HEK293T (cell line): ENCODE results near the gene FOXI3.

Experiments used
- BHLHE40 ChIP-seq: fragments of 450-650 bp; IDR thresholded peaks from 2 replicates; pipeline ENCODE4 v1.6.1; 2016; ENCODE audit warnings: mild to moderate bottlenecking, moderate library complexity, borderline replicate concordance
- ELF4 ChIP-seq: fragments of 450-650 bp; IDR thresholded peaks from 2 replicates; pipeline ENCODE4 v1.6.1; 2017; ENCODE audit warnings: antibody characterized with exemption
- FOXM1 ChIP-seq: fragments of 450-650 bp; IDR thresholded peaks from 2 replicates; pipeline ENCODE4 v1.6.1; 2017; ENCODE audit warnings: mild to moderate bottlenecking, borderline replicate concordance
- SP1 ChIP-seq: fragments of 450-650 bp; IDR thresholded peaks from 2 replicates; pipeline ENCODE4 v1.6.1; 2017
- TF ChIP-seq, protein P1 (sequence below): fragments of 450-650 bp; IDR thresholded peaks from 2 replicates; pipeline ENCODE4 v1.6.1; 2016

DNA sequence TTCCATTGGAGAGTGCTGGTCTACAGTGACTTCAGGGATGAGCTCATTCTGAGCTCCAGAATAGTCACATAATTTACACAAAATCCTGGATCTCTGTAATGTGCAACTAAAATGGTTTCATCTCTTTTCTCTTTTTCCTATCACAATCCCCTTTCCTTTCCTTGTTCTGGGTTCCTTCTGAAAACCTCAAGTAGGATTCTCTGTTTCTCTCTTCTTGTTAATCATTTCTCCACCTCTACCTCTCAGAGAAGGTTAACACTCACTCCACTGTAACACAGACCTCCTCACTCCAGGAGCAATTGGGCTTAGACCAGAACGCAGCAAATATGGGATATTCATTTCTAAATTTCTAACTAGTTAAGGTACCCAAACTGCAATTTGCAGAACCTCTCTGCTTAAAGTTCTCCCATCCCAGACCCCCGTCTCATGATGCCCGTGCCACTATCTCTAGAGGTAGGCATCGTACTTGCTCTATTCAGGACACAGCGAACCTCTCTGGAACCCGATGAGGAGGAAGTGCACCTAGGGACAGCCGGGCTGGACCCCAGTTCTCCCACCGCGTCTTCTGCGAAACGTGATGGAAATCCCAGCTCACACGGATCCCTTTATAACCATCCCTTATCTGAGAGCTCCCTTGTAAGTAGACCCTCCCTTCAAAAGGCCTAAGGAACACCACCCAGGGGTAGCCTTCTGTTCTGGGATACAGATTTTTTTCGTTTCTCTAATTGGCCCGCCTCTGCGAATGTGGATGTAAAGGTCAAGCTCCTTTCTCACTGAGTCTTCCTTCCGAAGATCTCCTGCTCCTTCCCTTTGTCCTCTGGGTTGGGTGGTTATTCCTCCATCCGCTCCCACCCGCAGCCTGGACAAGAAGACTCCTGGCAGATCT, 1.3 kb downstream of the FOXI3 start:
- TF ChIP-seq ELF4 = no peak
- TF ChIP-seq BHLHE40 = no peak
- TF ChIP-seq FOXM1 = no peak
- TF ChIP-seq, protein P1, sequence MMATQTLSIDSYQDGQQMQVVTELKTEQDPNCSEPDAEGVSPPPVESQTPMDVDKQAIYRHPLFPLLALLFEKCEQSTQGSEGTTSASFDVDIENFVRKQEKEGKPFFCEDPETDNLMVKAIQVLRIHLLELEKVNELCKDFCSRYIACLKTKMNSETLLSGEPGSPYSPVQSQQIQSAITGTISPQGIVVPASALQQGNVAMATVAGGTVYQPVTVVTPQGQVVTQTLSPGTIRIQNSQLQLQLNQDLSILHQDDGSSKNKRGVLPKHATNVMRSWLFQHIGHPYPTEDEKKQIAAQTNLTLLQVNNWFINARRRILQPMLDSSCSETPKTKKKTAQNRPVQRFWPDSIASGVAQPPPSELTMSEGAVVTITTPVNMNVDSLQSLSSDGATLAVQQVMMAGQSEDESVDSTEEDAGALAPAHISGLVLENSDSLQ = no peak
- no peak for TF ChIP-seq SP1
